H1 (cell line): ENCODE measurements around the gene GPC6. TPM values are rescaled to one million over a fixed set of nuclear protein-coding genes. Genes with fewer than 3 reads are reported as not detected.

ENCODE experiments used
- CTCF ChIA-PET: fragments of 300-600 bp; sonication (Branson Sonifier 250); formaldehyde crosslinking; loops from one replicate; lab custom pipeline; 2021; ENCODE audit not compliant: partially characterized antibody; lab: Charles Lee
- POLR2A ChIA-PET: fragments of 300-600 bp; sonication (Branson Sonifier 250); formaldehyde crosslinking; loops from one replicate; lab custom pipeline; 2021; ENCODE audit warnings: inconsistent platforms; ENCODE audit not compliant: partially characterized antibody; lab: Charles Lee
- DNase-seq, 2 experiments: peaks; one replicate each; pipeline versions ENCODE4 v3.0.0 to v3.0.0-alpha.2; 2010 to 2022; ENCODE audit warnings: low spot score in 2 of 2, low read depth in 1 of 2, mixed read lengths in 1 of 2
- FAIRE-seq: peaks from 2 replicates; lab custom pipeline; 2011; peaks lifted over from hg19 to GRCh38; lab: Jason Lieb, UNC
- H2AFZ ChIP-seq: 2 replicates; pipeline ENCODE4 v1.8.1; 2012; ENCODE audit warnings: low read length, inconsistent platforms
- H2AK5ac ChIP-seq: 2 replicates; pipeline ENCODE4 v1.6.1; 2013; ENCODE audit warnings: low read depth, low read length
- H2BK120ac ChIP-seq: replicated peaks from 2 replicates; pipeline ENCODE3; 2013; ENCODE audit warnings: low read depth, low read length, inconsistent platforms
- H2BK12ac ChIP-seq: 2 replicates; pipeline ENCODE4 v1.6.1; 2013; ENCODE audit warnings: low read depth, low read length
- H2BK15ac ChIP-seq: 2 replicates; pipeline ENCODE4 v1.6.1; 2013; ENCODE audit warnings: low read length
- H2BK20ac ChIP-seq: 2 replicates; pipeline ENCODE4 v1.6.1; 2013; ENCODE audit warnings: low read length
- H2BK5ac ChIP-seq: 2 replicates; pipeline ENCODE4 v1.6.1; 2013; ENCODE audit warnings: low read depth, low read length
- H3K14ac ChIP-seq: 2 replicates; pipeline ENCODE4 v1.6.1; 2013; ENCODE audit warnings: inconsistent platforms; ENCODE audit not compliant: insufficient read length
- H3K18ac ChIP-seq: 2 replicates; pipeline ENCODE4 v1.6.1; 2013; ENCODE audit warnings: low read length; ENCODE audit errors: extremely low read depth
- H3K23ac ChIP-seq: 2 replicates; pipeline ENCODE4 v1.6.1; 2013; ENCODE audit warnings: inconsistent platforms; ENCODE audit not compliant: insufficient read length
- H3K23me2 ChIP-seq: 2 replicates; pipeline ENCODE4 v1.6.1; 2013; ENCODE audit warnings: low read depth, low read length
- H3K27ac ChIP-seq: 2 replicates; pipeline ENCODE4 v1.6.1; 2011; ENCODE audit warnings: low read depth, low read length, inconsistent platforms
- H3K27me3 ChIP-seq, 4 experiments: replicated peaks in 1 of 4; 1 replicate in 1 of 4; 2 replicates in 3 of 4; pipeline versions ENCODE4 v1.6.1 to v1.8.1; 2011 to 2013; ENCODE audit warnings: low read length in 3 of 4, mild to moderate bottlenecking in 3 of 4, inconsistent platforms in 2 of 4, mixed read lengths in 2 of 4, moderate library complexity in 1 of 4; ENCODE audit not compliant: control insufficient read depth in 3 of 4, insufficient read depth in 3 of 4; ENCODE audit errors: extremely low read depth in 1 of 4
- H3K36me3 ChIP-seq, 4 experiments: 2 replicates each; pipeline versions ENCODE4 v1.6.1 to v1.8.1; 2011 to 2013; ENCODE audit warnings: mild to moderate bottlenecking in 4 of 4, low read length in 3 of 4, moderate library complexity in 2 of 4, control low read depth in 1 of 4, inconsistent platforms in 1 of 4; ENCODE audit not compliant: insufficient read depth in 4 of 4, control insufficient read depth in 2 of 4
- H3K4ac ChIP-seq: replicated peaks from 2 replicates; pipeline ENCODE3; 2013; ENCODE audit warnings: low read length, low read depth, mixed read lengths, inconsistent platforms; ENCODE audit not compliant: insufficient read length
- H3K4me1 ChIP-seq, 4 experiments: replicated peaks in 1 of 4; 1 replicate in 1 of 4; 2 replicates in 3 of 4; pipeline versions ENCODE4 v1.6.1 to v1.8.1; 2011 to 2013; ENCODE audit warnings: low read length in 3 of 4, inconsistent platforms in 2 of 4, mixed read lengths in 1 of 4; ENCODE audit not compliant: insufficient read depth in 4 of 4, control insufficient read depth in 3 of 4
- H3K4me2 ChIP-seq, 2 experiments: 2 replicates each; pipeline versions ENCODE4 v1.6.1 to v1.8.1; 2011 to 2013; ENCODE audit warnings: low read depth in 2 of 2, low read length in 2 of 2, control low read depth in 1 of 2, inconsistent platforms in 1 of 2, mild to moderate bottlenecking in 1 of 2; ENCODE audit not compliant: insufficient read depth in 1 of 2
- H3K4me3 ChIP-seq, 4 experiments: fragments of 200-600, 300-600 bp in 1 of 4; sonication (generic), shearing (Covaris generic), sonication (Bioruptor Twin) in 1 of 4; 2 replicates each; pipeline versions ENCODE4 v1.5.1 to v1.8.1; 2011 to 2016; ENCODE audit warnings: low read length in 4 of 4, low read depth in 3 of 4, control low read depth in 2 of 4, inconsistent platforms in 2 of 4, mild to moderate bottlenecking in 2 of 4, mixed read lengths in 1 of 4, moderate library complexity in 1 of 4; ENCODE audit not compliant: insufficient read depth in 2 of 4; ENCODE audit errors: extremely low read depth in 1 of 4
- H3K56ac ChIP-seq: replicated peaks from 2 replicates; pipeline ENCODE3; 2013; ENCODE audit warnings: low read depth, mild to moderate bottlenecking, mixed read lengths, low read length, inconsistent platforms; ENCODE audit not compliant: insufficient read length
- H3K79me1 ChIP-seq: 2 replicates; pipeline ENCODE4 v1.6.1; 2013; ENCODE audit warnings: low read depth, low read length, control low read depth
- H3K79me2 ChIP-seq, 2 experiments: 2 replicates each; pipeline versions ENCODE4 v1.6.1 to v1.8.1; 2012 to 2013; ENCODE audit warnings: low read length in 2 of 2, mild to moderate bottlenecking in 2 of 2, inconsistent platforms in 1 of 2; ENCODE audit not compliant: insufficient read depth in 2 of 2, control insufficient read depth in 1 of 2
- H3K9ac ChIP-seq, 4 experiments: replicated peaks in 1 of 4; 1 replicate in 1 of 4; 2 replicates in 3 of 4; pipeline versions ENCODE4 v1.6.1 to v1.8.1; 2011 to 2013; ENCODE audit warnings: low read depth in 3 of 4, low read length in 3 of 4, control low read depth in 2 of 4, mild to moderate bottlenecking in 2 of 4, moderate library complexity in 2 of 4, inconsistent platforms in 1 of 4; ENCODE audit errors: extremely low read depth in 1 of 4
- H3K9me3 ChIP-seq, 2 experiments: 2 replicates each; pipeline versions ENCODE4 v1.6.1 to v1.8.1; 2012 to 2013; ENCODE audit warnings: mild to moderate bottlenecking in 2 of 2, moderate library complexity in 2 of 2, control low read depth in 1 of 2, inconsistent platforms in 1 of 2, low read depth in 1 of 2, low read length in 1 of 2, mixed read lengths in 1 of 2; ENCODE audit not compliant: insufficient read depth in 2 of 2
- H4K20me1 ChIP-seq, 2 experiments: replicated peaks in 1 of 2; 2 replicates each; pipeline versions ENCODE3 to v1.8.1; 2011 to 2013; ENCODE audit warnings: inconsistent platforms in 2 of 2, low read length in 2 of 2, mild to moderate bottlenecking in 1 of 2; ENCODE audit not compliant: insufficient read depth in 2 of 2, control insufficient read depth in 1 of 2
- H4K5ac ChIP-seq: 2 replicates; pipeline ENCODE4 v1.6.1; 2013; ENCODE audit warnings: low read length, low read depth, mixed read lengths, inconsistent platforms; ENCODE audit not compliant: insufficient read length
- H4K8ac ChIP-seq: 2 replicates; pipeline ENCODE4 v1.8.0; 2013; ENCODE audit warnings: mild to moderate bottlenecking, moderate library complexity, low read length, inconsistent platforms; ENCODE audit not compliant: insufficient read depth; ENCODE audit errors: extremely low read depth
- H4K91ac ChIP-seq: replicated peaks from 2 replicates; pipeline ENCODE3; 2013; ENCODE audit warnings: low read length, mixed read lengths, inconsistent platforms; ENCODE audit not compliant: insufficient read length
- CBX8 ChIP-seq: fragments of 300-800, 300-1000 bp; sonication (generic); IDR thresholded peaks from 2 replicates; pipeline ENCODE4 v1.7.1; 2016; ENCODE audit warnings: low read depth, low read length, borderline replicate concordance
- FOSL1 ChIP-seq: IDR thresholded peaks from 2 replicates; pipeline ENCODE4 v1.6.1; 2011; ENCODE audit warnings: mild to moderate bottlenecking, low read depth, low read length, moderate library complexity; ENCODE audit not compliant: insufficient read depth
- HDAC6 ChIP-seq: IDR thresholded peaks from one replicate; pipeline ENCODE4 v1.7.1; 2012; ENCODE audit warnings: low read depth, mild to moderate bottlenecking, inconsistent platforms, low read length, moderate library complexity
- POLR2AphosphoS5 ChIP-seq: IDR thresholded peaks from 2 replicates; pipeline ENCODE4 v1.6.1; 2011; ENCODE audit warnings: low read depth, low read length
- RFX5 ChIP-seq: IDR thresholded peaks from 2 replicates; pipeline ENCODE4 v1.6.1; 2011; ENCODE audit warnings: low read depth, low read length, improper control_type of control experiment, borderline replicate concordance
- RNF2 ChIP-seq: fragments of 200-900, 300-1000 bp; sonication (generic); IDR thresholded peaks from 2 replicates; pipeline ENCODE4 v1.7.1; 2016; ENCODE audit warnings: borderline replicate concordance, low read depth, mild to moderate bottlenecking, antibody characterized with exemption, low read length; ENCODE audit not compliant: poor library complexity, severe bottlenecking; ENCODE audit errors: missing control alignments
- SIRT6 ChIP-seq: IDR thresholded peaks from one replicate; pipeline ENCODE4 v1.7.1; 2012; ENCODE audit warnings: low read length, inconsistent platforms
- TAF1 ChIP-seq: IDR thresholded peaks from 2 replicates; pipeline ENCODE4 v1.6.1; 2011; ENCODE audit warnings: mild to moderate bottlenecking, low read depth, low read length
- TEAD4 ChIP-seq: IDR thresholded peaks from 2 replicates; pipeline ENCODE4 v1.6.1; 2012; ENCODE audit warnings: low read depth, low read length, inconsistent platforms, mixed read lengths
- YY1 ChIP-seq: IDR thresholded peaks from 2 replicates; pipeline ENCODE4 v1.6.1; 2011; ENCODE audit warnings: low read depth, mild to moderate bottlenecking, low read length
- ZNF274 ChIP-seq: IDR thresholded peaks from 2 replicates; pipeline ENCODE4 v1.7.0; 2012; ENCODE audit warnings: low read length, borderline replicate concordance; ENCODE audit errors: extremely low read depth
- WGBS, 2 experiments: shearing (Covaris generic) in 1 of 2; methylation state at CpG; one replicate each; pipeline versions ENCODE4 v1.1.6 to v1.1.7; 2013 to 2015; ENCODE audit warnings: low lambda C conversion rate in 2 of 2, mixed read lengths in 2 of 2, inconsistent platforms in 1 of 2, low coverage in 1 of 2, missing lambda C conversion rate in 1 of 2; ENCODE audit not compliant: insufficient replicate concordance in 2 of 2, insufficient coverage in 1 of 2, insufficient read length in 1 of 2; ENCODE audit errors: extremely low coverage in 1 of 2, missing lambda C conversion rate in 1 of 2; 5-methylcytosine and 5-hydroxymethylcytosine counted together
- polyA plus RNA-seq, 7 experiments: library from polyadenylated mRNA; depleted of rRNA in 3 of 7; stranded (reverse) in 5 of 7; unstranded in 2 of 7; fragments of >200 nt in 5 of 7; fragments of 200-250 nt in 2 of 7; gene quantifications; 1 replicate in 5 of 7; 2 replicates in 1 of 7; 4 replicates in 1 of 7; pipeline versions ENCODE4 v1.2.1 to v1.2.3, GENCODE V29; 2011 to 2013; ENCODE audit warnings: missing spikeins in 2 of 7, mixed read lengths in 2 of 7
- total RNA-seq: library from RNA; stranded (reverse); fragmentation: NEBNext Ultra II Directional; extraction: Animal tissue kit (Norgen Biotek cat#: 25700); gene quantifications from 2 replicates; pipeline ENCODE4 v1.2.1, GENCODE V29; 2021
- TF ChIP-seq, protein P1 (sequence below): IDR thresholded peaks from 2 replicates; pipeline ENCODE4 v1.6.1; 2012; ENCODE audit warnings: low read length, inconsistent platforms

The GPC6 gene
- total and polyA plus RNA-seq, 2 of the 8 experiments (the other 6 are each of a cell fraction or from before 2014, with no cell fraction given) = 5.4 to 12.0 TPM

DNA sequence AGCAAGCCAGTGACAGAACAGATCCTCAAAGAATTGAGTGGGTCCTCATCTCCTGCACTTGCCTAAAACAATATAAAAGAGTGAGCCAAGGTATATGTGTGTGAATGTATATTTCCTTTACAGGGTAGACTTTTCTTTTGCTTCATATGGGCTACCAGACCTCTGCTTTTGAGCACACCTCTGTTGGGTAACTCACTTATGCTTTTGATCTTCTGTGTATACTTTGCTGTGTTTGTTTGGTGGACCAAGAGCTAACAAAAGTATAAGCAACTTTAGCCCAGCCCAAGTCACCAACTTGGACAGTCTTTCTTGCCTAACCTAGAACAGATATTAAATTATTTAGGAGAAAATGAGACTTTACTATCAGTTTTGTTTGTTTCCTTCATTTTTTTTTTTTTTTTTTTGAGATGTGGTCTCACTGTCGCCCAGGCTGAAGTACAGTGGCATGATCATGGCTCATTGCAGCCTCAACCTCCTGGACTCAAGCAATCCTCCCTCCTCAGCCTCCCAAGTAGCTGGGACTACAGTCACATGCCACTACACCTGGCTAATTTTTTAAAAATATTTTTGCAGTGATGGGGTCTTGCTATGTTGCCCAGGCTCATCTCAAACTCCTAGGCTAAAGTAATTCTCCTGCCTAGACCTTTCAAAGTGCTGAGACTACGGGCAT lies 739.8 kb downstream of the GPC6 start:
- Histone ChIP-seq H2BK15ac (no peak overlapping the region), H3K9me3 (no peaks in the 10 kb centered on the region), H2AK5ac (no peak overlapping the region), H3K56ac (no peak overlapping the region), H3K4ac (no peak overlapping the region), H3K4me2 (no peak overlapping the region), H4K8ac (no peak overlapping the region), H2BK12ac (no peak overlapping the region), H3K36me3 (no peaks in the 10 kb centered on the region), H2BK120ac (no peak overlapping the region), H2AFZ (no peak overlapping the region), H3K4me1 (no peaks in the 10 kb centered on the region), H3K9ac (no peak overlapping the region), H3K79me2 (no peaks in the 10 kb centered on the region), H4K5ac (no peak overlapping the region), H3K27ac (no peak overlapping the region), H2BK20ac (no peak overlapping the region), H3K23me2 (no peaks in the 10 kb centered on the region), H3K4me3 (no peak overlapping the region), H4K20me1 (no peaks in the 10 kb centered on the region), H2BK5ac (no peak overlapping the region), H4K91ac (no peak overlapping the region), H3K23ac (no peak overlapping the region), H3K14ac (no peak overlapping the region), H3K18ac (no peak overlapping the region), H3K27me3 (no peaks in the 10 kb centered on the region), H3K79me1 (no peaks in the 10 kb centered on the region)
- ChIA-PET POLR2A (no interaction called here), CTCF (no interaction called here)
- FAIRE-seq (no peak), DNase-seq (no peak)
- TF ChIP-seq SIRT6 (no peak), HDAC6 (no peak), RFX5 (no peak), ZNF274 (no peak), YY1 (no peak), CBX8 (no peak), RNF2 (no peak), TAF1 (no peak), TEAD4 (no peak), FOSL1 (no peak), POLR2AphosphoS5 (no peak)
- TF ChIP-seq, protein P1, sequence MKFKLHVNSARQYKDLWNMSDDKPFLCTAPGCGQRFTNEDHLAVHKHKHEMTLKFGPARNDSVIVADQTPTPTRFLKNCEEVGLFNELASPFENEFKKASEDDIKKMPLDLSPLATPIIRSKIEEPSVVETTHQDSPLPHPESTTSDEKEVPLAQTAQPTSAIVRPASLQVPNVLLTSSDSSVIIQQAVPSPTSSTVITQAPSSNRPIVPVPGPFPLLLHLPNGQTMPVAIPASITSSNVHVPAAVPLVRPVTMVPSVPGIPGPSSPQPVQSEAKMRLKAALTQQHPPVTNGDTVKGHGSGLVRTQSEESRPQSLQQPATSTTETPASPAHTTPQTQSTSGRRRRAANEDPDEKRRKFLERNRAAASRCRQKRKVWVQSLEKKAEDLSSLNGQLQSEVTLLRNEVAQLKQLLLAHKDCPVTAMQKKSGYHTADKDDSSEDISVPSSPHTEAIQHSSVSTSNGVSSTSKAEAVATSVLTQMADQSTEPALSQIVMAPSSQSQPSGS = no peak
- WGBS, 2 experiments = 96% methylated on average over 2 of the region's 2 CpGs; no CpG with 5 or more reads in 1 of the 2 experiments
